Activated T-helper 1 cell treated with Interleukin-2 at 50 U/mL for 16 hours (primary cell): ENCODE results near the gene ABTB2.

Experiments
- DNase-seq: peaks from one replicate; pipeline ENCODE4 v3.0.0-alpha.2; 2020; ENCODE audit warnings: low read depth

The ABTB2 gene

GRCh38 chr11:34166806-34167740 lies 190.7 kb downstream of the ABTB2 start:
- DNase-seq = no peak

GRCh38 chr11:34165786-34166555 lies 191.8 kb downstream of the ABTB2 start:
- no peak for DNase-seq

- no peak for DNase-seq
Observed at GRCh38 chr11:34165121-34165520, 192.7 kb downstream of the ABTB2 start.

- no peak for DNase-seq
Observed at GRCh38 chr11:34162856-34163255, 195.0 kb downstream of the ABTB2 start.

GRCh38 chr11:34162493-34162820 lies 195.4 kb downstream of the ABTB2 start:
- no peak for DNase-seq

GRCh38 chr11:34161812-34162492 lies 195.9 kb downstream of the ABTB2 start:
- DNase-seq = no peak

GRCh38 chr11:34161361-34161760 lies 196.4 kb downstream of the ABTB2 start:
- DNase-seq = no peak

- DNase-seq = no peak
Observed at GRCh38 chr11:34160791-34161190, 197.0 kb downstream of the ABTB2 start.

GRCh38 chr11:34160049-34160721 lies 197.6 kb downstream of the ABTB2 start:
- no peak for DNase-seq

- no peak for DNase-seq
Observed at GRCh38 chr11:34158661-34159060, 199.1 kb downstream of the ABTB2 start.

GRCh38 chr11:34157163-34157562 lies 200.6 kb downstream of the ABTB2 start:
- no peak for DNase-seq

GRCh38 chr11:34155757-34156062 lies 202.1 kb downstream of the ABTB2 start:
- DNase-seq = no peak

- no peak for DNase-seq
Observed at GRCh38 chr11:34155057-34155756, 202.6 kb downstream of the ABTB2 start.

- DNase-seq = no peak
Observed at GRCh38 chr11:34154059-34154875, 203.5 kb downstream of the ABTB2 start.

- DNase-seq = no peak
Observed at GRCh38 chr11:34151916-34152845, 205.6 kb downstream of the ABTB2 start.

GRCh38 chr11:34151166-34151565 lies 206.6 kb downstream of the ABTB2 start:
- DNase-seq = no peak

- DNase-seq = no peak
Observed at GRCh38 chr11:34150494-34151151, 207.2 kb downstream of the ABTB2 start.

- no peak for DNase-seq
Observed at GRCh38 chr11:34149786-34150185, 208.0 kb downstream of the ABTB2 start.

GRCh38 chr11:34149274-34149673 lies 208.5 kb downstream of the ABTB2 start:
- DNase-seq = no peak
